HG03432 (cell line): Measurements from ENCODE around the gene HTATSF1.
A peak's percentile ranks its signal among the peaks of the same experiment; 100 is the strongest.

ENCODE experiments used
- ATAC-seq: cut with Tn5 transposase; IDR thresholded peaks from one replicate; pipeline ENCODE4 v1.9.1; 2021; ENCODE audit warnings: mild to moderate bottlenecking, moderate library complexity; ENCODE audit not compliant: unreplicated experiment

HTATSF1 gene

GRCh38 chrX:136497556-136498052 lies at the start of gene HTATSF1:
TSS of gene HTATSF1 (plus strand) at chrX:136497592. CDS start at chrX:136497685, 93 bp downstream.
- ATAC-seq, result no peak

DNA sequence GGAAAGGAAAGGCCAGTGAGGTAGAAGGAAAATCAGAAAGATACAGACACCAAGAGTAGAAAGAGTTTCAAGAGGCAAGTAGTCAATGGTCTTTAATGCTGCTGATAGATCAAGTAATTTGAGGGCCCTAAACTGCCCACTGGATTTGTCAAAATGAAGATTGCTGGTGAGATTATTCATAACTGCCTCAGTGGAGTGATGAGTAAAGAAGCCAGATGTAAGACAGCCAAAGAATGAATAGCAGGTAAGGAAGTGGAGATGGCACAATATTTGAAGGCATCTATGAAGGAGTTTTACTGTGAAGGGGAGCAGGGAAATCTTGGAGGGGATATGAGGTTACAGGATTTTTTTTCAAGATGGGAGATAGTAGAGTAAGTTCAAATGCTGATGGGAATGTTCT lies 49.4 kb upstream of the HTATSF1 start:
- ATAC-seq, result no peak

GRCh38 chrX:136450050-136450830 lies 47.2 kb upstream of the HTATSF1 start:
- ATAC-seq, result no peak

DNA sequence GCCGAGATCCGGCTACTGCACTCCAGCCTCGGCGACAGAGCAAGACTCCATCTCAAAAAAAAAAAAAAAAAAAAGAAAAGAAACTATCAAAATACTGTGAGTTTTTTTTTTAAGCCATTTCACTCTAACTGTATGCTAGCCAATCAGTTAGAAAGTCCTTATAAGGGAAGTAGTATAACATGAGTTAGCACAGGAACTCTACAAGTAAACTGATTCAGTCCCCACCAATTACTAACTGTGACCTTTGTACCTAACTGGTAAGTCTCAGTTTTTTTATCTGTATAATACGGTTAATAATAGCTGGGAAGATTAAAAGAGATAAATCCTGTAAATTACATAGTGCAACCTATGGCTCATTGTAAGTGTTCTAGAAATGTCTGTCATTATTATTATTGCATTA lies 44.8 kb upstream of the HTATSF1 start:
- no peak for ATAC-seq

DNA sequence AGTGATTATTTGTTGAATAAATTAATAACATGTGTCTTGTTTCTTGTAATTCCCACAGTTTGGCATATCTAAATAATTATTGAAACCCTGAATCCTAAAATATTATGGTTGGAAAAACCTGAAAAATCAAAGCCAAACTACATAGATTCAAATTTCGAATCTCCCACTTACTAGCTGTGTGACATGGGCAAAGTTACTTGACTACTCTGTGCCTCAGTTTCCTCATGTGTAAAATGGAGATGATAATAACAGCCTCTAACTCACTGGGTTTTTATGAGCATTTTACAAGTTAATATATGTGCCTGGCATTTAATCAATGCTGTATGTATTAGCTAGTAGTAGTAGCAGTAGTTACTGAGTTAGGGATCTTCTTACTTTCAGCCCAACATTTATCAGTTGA lies 44.3 kb upstream of the HTATSF1 start:
- no peak for ATAC-seq

GRCh38 chrX:136453771-136454170 lies 43.6 kb upstream of the HTATSF1 start:
- no peak for ATAC-seq

DNA sequence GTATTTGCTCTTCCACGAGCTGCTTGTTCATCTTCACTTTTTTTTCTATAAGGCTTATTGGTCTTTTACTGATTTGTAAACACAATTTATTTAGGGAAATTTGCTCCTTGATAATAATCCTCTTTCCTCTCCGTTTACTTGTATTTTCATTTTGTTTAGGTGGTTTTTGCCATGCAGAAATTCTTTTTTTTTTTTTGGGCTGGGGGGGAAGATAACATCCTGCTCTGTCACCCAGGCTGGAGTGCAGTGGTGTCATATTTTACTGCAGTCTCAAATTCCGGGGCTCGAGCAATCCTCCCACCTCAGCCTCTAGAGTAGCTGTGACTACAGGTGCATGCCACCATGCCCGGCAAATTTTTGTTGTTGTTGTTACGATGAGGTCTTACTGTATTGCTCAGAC lies 41.3 kb upstream of the HTATSF1 start:
- ATAC-seq, result no peak

- no peak for ATAC-seq
Observed at GRCh38 chrX:136457303-136457917, 40.0 kb upstream of the HTATSF1 start.

DNA sequence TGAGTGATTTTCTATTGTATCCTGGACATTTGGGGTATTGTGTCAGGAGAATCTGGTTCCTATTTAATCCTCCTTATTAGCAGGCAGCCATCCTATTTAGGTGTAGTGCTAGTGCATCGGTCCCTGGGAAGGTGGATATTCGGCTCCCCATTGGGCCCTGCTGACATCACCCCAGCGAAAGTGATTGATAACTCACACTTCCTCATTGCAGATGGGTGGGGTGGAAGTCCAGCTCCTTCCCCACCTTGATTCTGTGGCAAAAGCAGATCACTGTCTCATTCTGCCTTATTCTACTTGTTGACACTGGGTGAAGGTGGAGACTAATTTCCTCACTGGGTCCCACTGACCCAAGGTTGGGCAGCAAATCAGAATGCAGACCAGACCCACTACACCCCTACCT lies 32.8 kb upstream of the HTATSF1 start:
- no peak for ATAC-seq

GRCh38 chrX:136467303-136467702 lies 30.1 kb upstream of the HTATSF1 start:
- ATAC-seq, result peak; percentile 51

DNA sequence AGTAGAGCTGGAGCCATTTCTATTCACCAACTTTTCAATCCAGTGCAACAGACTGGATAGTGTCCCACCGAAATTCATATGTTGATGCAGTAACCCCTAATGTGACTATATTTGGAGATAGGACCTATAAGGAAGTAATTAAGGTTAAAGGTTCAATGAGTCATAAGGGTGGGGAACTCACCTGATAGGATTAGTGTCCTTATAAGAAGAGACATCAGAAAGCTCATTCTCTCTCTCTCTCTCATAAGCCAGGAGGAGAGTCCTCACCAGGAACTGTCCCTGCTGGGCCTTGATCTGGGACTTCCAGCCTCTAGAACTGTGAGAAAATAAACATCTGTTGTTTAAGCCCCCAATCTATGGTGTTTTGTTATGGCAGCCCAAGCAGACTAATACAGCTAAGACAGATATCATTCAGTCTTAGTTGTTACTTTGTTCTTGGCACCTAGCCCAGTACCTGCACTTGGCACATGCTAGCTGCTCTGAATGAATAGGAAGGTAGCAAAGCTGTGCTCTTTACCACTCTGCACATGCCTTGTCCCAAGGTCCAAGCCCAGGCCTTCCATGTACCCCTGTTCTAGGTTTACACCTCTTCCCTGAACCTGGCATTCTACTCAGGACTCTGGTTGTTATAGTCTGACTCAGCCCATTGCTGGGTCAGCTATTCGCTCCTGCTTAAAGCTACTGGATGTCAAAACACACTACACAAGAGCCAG lies 28.8 kb upstream of the HTATSF1 start:
- ATAC-seq, result no peak

DNA sequence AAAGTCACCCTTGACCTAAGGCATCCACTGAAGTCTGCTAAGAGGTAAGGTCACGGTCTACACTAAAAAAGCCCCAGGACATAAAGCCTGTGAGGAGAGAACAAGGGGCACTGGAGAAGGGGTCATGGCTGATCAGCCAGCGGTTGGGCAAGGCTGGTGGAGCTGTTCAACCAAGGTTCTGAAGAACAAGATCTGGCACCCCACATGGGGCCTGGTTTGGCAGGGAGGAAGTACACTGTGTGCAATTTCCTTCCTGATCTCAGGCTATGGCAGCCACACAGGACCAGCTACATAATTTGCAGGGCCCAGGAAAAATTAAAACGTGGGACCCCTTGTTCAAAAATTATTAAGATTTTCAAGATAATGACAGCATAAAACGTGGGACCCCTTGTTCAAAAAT lies 23.7 kb upstream of the HTATSF1 start:
- ATAC-seq, result no peak

DNA sequence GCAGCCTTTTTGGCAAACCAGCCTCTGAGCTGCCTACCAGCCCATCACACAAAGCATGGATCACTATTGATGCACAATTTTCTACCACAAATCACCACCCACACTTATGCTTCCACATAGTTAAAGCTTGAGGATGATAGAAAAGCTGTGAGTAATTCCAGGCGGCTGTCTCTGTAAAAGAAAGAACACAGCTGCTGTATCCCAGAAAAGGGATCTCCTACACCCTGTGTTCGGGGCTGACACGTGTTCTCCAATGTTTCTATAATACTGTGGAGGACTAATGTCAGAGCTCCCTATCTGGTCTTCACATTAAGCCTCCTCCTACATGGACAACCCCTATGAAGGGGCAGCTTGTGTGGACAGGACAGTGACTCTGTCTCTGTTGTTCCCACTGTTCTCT lies 22.2 kb upstream of the HTATSF1 start:
- no peak for ATAC-seq

- no peak for ATAC-seq
Observed at GRCh38 chrX:136476501-136476900, 20.9 kb upstream of the HTATSF1 start.

DNA sequence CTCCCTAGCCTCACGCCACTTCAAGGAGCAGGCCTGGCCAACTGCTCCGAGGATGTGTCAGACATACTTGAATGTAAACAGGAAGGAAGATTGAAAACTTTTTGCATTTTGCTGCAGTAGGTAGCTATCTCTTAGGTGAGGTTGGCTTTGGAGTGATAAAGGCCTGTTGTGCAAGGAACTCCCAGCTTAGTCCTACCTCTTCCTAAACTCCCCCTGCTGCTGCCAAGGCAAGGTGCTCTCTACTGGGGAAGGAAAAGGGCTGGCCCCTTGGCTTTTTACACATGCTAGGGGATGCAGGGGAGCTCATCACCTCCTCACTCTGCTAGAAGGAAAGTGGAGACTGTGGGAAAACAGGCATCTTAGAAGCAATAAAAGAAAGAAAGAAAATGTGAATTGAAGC lies 20.4 kb upstream of the HTATSF1 start:
- no peak for ATAC-seq

DNA sequence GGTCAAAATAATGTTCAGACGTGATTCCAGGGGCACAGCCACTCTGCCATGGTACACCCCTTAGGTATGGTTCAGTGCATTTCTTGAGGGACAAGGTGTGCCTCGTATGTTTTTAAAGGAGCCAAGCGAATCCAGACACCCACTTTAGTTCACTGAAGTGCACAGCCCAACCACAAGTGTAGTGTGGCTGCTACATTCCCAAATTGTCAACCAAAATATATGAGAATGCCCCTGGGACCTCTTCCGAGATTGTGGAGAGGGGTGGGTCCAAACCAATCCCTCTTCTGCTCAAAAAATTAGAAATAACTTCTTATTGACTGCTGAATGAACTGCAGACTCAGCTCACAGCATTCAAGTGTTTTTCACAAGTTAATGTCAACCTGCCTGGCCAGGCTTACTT lies 17.0 kb upstream of the HTATSF1 start:
- no peak for ATAC-seq

GRCh38 chrX:136487647-136488046 lies 9.7 kb upstream of the HTATSF1 start, which contains the start of gene BRS3:
TSS of gene BRS3 (plus strand) at chrX:136487947. CDS start at chrX:136488115, 168 bp downstream.
- no peak for ATAC-seq

GRCh38 chrX:136488706-136489105 lies 8.7 kb upstream of the HTATSF1 start:
- ATAC-seq, result no peak

GRCh38 chrX:136491832-136492231 lies 5.6 kb upstream of the HTATSF1 start:
- no peak for ATAC-seq

GRCh38 chrX:136493011-136493410 lies 4.4 kb upstream of the HTATSF1 start:
- no peak for ATAC-seq

- ATAC-seq, result no peak
Observed at GRCh38 chrX:136495043-136495442, 2.3 kb upstream of the HTATSF1 start.
